ENCODE measurements around the gene WDR18.

Gene WDR18

GRCh38 chr19:1008268-1009040, 24.3 kb downstream of the WDR18 start:
- no peak for DNase-seq (ENCODE audit: low read depth)

- peak; percentile 92 for DNase-seq (ENCODE audit: low read depth)
Measured at GRCh38 chr19:1009041-1009980, 25.2 kb downstream of the WDR18 start.

GRCh38 chr19:1009981-1010538, 25.9 kb downstream of the WDR18 start:
- DNase-seq (ENCODE audit: low read depth), result no peak

DNA sequence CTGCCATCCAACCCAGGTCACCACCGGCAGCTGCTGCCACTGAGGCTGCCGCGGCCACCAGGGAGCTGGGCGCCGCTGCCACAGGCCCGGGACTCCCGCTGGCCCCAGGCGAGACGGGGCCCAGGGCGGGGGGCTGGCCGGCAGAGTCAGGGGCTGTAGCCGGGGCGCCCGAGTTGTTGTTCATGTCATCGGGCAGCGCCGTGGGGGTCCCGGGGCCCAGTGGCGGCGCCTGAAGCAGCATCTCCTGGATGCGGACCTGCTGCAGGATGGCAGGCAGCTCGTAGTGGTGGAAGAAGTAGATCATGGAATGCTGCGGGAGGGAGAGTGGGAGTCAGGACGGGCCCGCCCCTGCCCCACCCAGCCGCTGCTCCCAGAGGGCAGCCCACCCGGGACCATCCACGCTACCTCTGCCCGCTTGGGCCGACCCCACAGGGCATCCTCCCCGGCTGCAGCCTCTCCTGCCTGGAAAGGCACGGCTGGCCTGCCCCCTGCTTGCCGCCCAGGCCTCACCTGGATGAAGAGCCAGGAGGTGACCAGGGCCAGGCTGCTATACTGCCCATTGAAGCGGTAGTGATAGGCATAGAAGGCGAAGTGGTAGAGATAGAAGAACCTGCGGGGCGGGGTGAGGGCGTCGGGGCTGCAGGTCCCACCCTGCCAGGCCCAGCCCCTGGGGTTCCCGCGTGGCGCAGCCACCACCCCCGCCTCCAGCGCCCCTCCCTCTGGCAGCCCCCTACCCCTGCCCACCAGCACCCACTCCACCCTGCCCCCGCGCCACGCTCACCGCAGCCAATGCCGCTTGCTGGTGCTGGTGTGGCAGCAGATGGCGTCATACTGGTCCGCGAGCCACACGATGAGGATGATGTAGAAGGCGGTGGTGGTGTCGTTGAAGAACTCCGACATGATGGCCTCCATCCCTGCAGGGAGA, 26.7 kb downstream of the WDR18 start:
- DNase-seq (ENCODE audit: low read depth), result no peak

DNA sequence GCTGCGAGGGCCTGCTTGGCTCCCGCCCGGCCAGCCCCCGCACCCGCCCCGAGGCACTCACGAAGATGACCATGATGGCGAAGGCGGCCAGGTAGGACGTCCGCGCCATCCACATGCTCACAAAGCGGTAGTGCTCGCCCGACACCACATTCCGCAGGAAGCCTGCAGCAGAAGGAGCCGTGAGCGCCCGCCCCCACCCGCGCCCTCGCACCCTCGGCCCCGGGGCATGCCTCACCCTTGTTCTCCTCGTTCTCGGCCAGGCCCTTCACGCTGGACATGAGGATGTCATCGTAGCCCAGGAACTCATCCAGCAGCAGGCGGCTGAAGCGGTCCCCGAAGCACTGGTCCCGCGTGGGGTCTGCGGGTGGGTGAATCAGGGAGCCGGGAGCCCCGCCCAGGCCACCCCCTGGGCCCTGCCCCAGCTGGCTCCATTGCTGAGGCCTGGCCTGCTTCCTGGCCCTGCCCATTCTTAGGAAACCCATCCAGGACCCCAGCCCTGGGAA, 27.7 kb downstream of the WDR18 start:
- no peak for DNase-seq (ENCODE audit: low read depth)

DNA sequence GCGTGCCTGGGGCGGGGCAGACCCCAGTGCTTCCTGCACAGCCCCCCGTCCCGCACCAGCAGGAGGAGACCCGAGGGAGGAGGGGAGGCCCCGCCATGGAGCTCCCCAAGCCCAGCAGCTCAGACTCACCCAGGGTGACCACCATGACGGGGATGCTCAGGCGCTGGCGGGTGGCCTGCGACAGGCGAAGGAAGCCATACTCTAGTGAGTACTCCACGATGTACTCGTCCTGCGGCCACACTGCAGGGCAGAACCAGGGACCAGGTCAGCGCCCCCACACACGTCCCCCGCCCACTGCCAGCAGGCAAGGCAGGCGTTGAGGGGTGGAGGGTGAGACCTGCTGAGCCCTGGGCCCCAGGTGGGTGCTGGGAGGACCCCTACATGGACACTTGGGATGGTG, 28.2 kb downstream of the WDR18 start:
- no peak for DNase-seq (ENCODE audit: low read depth)

DNA sequence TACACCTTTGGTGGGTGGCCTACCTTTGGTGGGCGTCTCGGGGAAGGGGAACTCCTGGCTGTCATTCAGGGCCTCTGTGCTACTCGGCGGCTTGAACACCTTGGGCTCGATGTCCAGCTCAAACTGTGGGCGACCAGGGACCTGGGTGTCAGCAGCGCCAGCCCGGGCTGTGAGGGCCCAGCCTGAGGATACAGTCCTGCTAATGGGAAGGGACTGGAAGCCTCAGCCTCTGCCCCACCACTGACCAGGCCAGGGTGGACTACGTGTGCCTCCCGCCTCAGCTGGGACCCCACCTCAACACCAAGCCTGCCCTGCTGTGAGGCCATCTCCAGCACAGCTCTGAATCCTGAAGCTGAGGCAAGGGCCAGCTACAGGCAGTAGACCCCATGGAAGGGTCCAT, 29.1 kb downstream of the WDR18 start:
- DNase-seq (ENCODE audit: low read depth), result no peak

DNA sequence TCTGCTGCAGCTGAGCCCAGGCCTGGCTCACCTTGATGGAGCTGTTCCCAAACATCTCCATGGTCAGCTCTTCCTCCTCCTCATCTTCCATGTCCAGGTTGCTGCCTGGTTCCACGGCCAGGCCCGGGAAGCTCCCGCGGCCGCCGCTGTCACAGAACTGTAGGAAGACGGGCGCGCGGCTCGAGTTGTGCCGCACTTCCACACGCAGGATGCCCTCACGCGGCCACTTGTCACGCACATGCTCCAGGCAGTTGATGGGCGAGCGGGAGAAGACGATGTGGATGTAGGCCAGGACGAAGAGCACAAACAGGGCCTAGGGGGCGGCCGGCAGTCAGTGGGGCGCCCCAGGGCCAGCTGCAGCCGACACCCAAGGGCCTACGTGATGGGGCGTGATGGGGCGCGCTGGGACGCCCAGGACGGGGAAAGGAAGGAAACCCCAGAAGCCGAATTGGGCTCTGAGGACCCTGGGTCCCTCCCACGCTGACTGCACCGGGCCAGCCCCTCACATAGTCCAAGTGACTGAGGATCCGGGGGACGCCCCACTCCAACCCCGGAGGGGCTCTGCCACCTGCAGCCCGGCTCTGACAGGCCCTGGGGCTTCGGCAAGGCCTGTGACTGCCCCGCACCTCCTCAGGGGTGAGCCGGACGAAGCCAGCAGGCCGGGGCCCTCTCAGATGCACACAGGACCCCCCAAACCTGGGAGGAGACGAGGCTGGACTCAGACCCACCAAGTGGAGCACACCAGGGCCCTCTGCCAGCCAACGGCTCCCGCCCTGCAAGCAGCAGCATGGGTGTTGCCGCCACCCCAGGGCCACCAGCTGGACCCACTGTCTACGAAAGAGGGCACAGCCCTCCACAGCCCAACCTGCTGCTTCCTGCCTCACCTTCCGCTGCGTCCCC, 30.3 kb downstream of the WDR18 start:
- DNase-seq (ENCODE audit: low read depth), result no peak

- no peak for DNase-seq (ENCODE audit: low read depth)
Measured at GRCh38 chr19:1015061-1015781, 31.1 kb downstream of the WDR18 start.

- no peak for DNase-seq (ENCODE audit: low read depth)
Measured at GRCh38 chr19:1015782-1016646, 31.9 kb downstream of the WDR18 start.

GRCh38 chr19:1016647-1017114, 32.5 kb downstream of the WDR18 start:
- peak; percentile 49 for DNase-seq (ENCODE audit: low read depth)

DNA sequence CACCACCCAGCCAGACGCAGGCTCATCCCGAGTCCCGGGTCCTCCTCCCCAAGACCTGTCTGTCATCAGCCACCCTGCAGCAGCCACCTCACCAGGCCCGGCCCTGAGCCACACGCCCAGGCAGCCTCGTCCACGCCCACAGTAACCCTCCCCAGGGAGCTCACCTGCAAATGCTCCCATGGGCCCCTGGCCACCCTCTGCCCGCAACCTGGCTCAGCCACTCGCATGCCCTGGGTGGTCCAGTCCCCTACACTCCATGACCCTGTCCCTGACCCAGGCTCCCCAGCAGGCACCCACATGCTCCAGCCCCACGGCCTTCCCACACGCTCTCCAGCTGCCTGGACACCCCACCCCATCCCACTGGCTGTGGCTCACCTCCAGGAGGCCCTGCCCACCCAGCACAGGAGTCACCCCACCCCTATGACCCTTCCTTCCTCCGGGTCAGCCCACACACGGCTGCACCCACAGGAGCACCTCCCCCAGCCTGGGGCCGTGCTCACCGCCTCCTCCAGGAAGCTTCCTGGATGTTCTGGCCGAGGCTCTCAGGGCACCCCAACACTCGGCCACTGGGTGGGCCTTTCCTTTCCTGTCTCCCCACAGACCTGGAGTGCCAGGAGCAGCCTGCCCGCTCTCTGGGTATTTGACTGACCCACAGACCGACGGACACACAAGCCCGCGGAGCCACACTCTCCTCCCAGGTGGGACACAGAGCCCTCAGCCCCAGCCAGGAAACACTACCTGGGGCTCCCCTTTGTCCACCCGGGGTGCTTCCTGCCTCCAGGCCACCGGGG, 33.2 kb downstream of the WDR18 start:
- no peak for DNase-seq (ENCODE audit: low read depth)

- no peak for DNase-seq (ENCODE audit: low read depth)
Measured at GRCh38 chr19:1017906-1018305, 33.8 kb downstream of the WDR18 start.

- DNase-seq (ENCODE audit: low read depth), result no peak
Measured at GRCh38 chr19:1018393-1018792, 34.2 kb downstream of the WDR18 start.

- DNase-seq (ENCODE audit: low read depth), result no peak
Measured at GRCh38 chr19:1018932-1019615, 34.9 kb downstream of the WDR18 start.

DNA sequence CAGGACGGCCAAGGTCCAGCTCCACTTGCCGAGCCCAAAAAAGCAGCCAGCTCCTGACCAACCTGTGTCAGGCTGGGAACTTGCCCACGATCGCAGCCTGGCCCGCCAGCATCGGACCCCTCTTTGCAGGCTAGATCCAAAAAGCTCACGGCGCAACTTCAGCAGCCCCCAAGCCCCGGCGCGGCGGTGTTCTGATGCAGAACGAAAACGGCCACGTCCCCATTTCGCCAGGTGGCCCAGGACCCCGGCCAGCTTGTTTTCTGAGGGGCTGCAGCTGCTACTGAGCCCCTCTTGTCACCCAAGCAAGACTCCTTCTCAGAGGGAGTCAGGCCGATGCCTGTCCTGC, 35.4 kb downstream of the WDR18 start:
- no peak for DNase-seq (ENCODE audit: low read depth)
